ENCODE results near the gene NPR2.

- TF ChIP-seq CTCF (CRISPR knock-in tag; IDR thresholded peaks at IDR 0.05) = no peak
- TF ChIP-seq, protein P1, sequence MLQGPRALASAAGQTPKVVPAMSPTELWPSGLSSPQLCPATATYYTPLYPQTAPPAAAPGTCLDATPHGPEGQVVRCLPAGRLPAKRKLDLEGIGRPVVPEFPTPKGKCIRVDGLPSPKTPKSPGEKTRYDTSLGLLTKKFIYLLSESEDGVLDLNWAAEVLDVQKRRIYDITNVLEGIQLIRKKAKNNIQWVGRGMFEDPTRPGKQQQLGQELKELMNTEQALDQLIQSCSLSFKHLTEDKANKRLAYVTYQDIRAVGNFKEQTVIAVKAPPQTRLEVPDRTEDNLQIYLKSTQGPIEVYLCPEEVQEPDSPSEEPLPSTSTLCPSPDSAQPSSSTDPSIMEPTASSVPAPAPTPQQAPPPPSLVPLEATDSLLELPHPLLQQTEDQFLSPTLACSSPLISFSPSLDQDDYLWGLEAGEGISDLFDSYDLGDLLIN (CRISPR knock-in tag; IDR thresholded peaks at IDR 0.05; ENCODE audit: borderline replicate concordance) = no peak
- TF ChIP-seq RAD51 (IDR thresholded peaks at IDR 0.05; ENCODE audit: borderline replicate concordance) = no peak
- no peak for TF ChIP-seq CHD4 (IDR thresholded peaks at IDR 0.05; ENCODE audit: borderline replicate concordance, low read length)
- no peak for TF ChIP-seq FOSL1 (CRISPR knock-in tag; IDR thresholded peaks at IDR 0.05; ENCODE audit: borderline replicate concordance)
- TF ChIP-seq MEF2D (CRISPR knock-in tag; IDR thresholded peaks at IDR 0.05) = no peak
- no peak for TF ChIP-seq FOXA1 (IDR thresholded peaks at IDR 0.05)
- no peak for TF ChIP-seq FOXA1 (CRISPR knock-in tag; IDR thresholded peaks at IDR 0.05)
- no peak for TF ChIP-seq JUN (CRISPR knock-in tag; IDR thresholded peaks at IDR 0.05)
- TF ChIP-seq ARNT (IDR thresholded peaks at IDR 0.05) = no peak
- TF ChIP-seq ATF3 (CRISPR knock-in tag; IDR thresholded peaks at IDR 0.05) = no peak
- TF ChIP-seq BHLHE40 (IDR thresholded peaks at IDR 0.05; ENCODE audit: low read length) = no peak
Measured at GRCh38 chr9:35781066-35781465, 10.3 kb upstream of the NPR2 start.
